ENCODE results near the gene CDKN2C.

DNA sequence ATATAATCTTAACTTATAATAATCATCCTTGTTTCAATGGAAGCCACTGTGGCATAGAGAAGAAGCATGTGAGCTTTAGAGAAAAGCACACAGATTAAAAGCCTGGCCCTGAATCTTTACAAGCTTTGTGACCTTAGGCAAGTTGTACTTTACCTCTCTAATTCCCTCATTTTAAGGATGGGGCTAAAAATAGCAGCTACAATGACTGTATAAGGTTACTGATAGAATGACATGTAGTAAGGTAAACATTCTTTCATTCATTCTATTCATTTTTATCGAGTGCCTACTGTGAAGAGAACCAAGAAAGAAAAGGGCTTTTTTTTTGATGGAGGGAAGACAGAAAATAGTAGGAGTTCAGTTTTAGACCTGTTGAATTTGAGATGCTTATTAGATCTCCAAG is 25.6 kb downstream of the CDKN2C start:
- TF ChIP-seq, protein P1, sequence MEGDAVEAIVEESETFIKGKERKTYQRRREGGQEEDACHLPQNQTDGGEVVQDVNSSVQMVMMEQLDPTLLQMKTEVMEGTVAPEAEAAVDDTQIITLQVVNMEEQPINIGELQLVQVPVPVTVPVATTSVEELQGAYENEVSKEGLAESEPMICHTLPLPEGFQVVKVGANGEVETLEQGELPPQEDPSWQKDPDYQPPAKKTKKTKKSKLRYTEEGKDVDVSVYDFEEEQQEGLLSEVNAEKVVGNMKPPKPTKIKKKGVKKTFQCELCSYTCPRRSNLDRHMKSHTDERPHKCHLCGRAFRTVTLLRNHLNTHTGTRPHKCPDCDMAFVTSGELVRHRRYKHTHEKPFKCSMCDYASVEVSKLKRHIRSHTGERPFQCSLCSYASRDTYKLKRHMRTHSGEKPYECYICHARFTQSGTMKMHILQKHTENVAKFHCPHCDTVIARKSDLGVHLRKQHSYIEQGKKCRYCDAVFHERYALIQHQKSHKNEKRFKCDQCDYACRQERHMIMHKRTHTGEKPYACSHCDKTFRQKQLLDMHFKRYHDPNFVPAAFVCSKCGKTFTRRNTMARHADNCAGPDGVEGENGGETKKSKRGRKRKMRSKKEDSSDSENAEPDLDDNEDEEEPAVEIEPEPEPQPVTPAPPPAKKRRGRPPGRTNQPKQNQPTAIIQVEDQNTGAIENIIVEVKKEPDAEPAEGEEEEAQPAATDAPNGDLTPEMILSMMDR (conservative IDR thresholded peaks at IDR 0.05 in 1 of 2, IDR thresholded peaks at IDR 0.05 in 1 of 2; ENCODE audit: extremely low read depth in 1 of 2, insufficient read depth in 1 of 2, low read depth in 1 of 2, low read length in 2 of 2) = no peak
- no peak for TF ChIP-seq EZH2 (IDR thresholded peaks at IDR 0.05; ENCODE audit: borderline replicate concordance, low read length)
